ENCODE results near the gene ZNF81.

DNA sequence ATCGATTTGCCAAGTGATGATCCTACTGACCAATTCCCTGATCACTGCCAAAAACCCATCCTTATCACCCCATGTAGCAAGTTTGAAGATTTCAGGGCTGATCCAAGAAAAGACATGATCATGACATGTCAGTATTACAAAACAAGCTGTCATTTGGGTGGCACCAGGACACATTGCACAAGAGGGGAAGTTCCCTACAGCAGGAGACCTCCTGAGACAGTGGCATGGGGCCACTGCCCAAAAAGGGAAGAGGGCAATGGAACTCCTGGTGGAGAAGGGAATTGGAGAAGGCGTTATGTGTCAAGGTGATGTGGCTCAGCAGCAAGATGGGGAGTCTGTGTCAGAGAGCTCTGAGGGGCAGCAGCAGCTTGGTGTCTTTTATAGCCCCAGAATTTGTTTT, 123.7 kb downstream of the ZNF81 start:
- TF ChIP-seq, protein P1, sequence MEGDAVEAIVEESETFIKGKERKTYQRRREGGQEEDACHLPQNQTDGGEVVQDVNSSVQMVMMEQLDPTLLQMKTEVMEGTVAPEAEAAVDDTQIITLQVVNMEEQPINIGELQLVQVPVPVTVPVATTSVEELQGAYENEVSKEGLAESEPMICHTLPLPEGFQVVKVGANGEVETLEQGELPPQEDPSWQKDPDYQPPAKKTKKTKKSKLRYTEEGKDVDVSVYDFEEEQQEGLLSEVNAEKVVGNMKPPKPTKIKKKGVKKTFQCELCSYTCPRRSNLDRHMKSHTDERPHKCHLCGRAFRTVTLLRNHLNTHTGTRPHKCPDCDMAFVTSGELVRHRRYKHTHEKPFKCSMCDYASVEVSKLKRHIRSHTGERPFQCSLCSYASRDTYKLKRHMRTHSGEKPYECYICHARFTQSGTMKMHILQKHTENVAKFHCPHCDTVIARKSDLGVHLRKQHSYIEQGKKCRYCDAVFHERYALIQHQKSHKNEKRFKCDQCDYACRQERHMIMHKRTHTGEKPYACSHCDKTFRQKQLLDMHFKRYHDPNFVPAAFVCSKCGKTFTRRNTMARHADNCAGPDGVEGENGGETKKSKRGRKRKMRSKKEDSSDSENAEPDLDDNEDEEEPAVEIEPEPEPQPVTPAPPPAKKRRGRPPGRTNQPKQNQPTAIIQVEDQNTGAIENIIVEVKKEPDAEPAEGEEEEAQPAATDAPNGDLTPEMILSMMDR (conservative IDR thresholded peaks at IDR 0.05; ENCODE audit: low read depth, low read length): no peak
- no peak for TF ChIP-seq EZH2phosphoT487 (IDR thresholded peaks at IDR 0.05; ENCODE audit: borderline replicate concordance, low read length)
- TF ChIP-seq EZH2 (IDR thresholded peaks at IDR 0.05; ENCODE audit: low read length, unreplicated experiment): no peak

All from PC-3 (cell line).